ENCODE measurements around the gene UNC5A.

UNC5A gene

DNA sequence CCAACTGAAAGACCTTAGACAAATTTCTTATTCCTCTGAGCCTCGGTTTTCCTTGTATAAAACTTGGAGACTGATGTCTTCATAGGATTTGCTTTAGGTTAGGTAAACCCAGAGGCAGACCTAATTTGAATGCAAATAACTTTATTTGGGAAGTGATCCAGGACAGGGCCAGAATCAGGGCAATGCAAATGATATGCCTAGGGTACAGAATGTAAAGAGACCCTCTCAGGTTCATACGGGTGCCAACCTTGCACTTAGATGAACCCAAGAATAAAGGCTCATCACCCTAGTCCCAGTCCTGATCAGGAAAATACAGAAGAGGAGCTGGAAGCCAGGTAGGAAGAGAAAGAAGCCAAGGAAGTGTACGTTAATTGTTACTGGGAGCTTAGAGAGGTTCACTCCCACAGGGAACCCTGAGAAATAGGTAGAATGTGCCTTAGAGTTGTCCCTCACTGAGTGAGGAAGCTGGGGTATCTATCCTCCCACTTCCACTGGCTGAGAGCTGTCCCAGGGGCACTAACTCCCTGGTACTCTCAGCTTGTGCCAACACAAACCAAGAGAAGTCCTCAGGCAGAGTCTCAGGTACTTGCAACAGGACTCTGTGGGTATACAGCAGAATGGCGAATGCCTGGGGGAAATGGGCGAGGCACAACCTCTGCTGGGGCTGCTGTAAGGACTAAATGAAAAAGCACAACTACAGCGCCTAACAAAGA lies 91.9 kb downstream of the UNC5A start:
- no peak for TF ChIP-seq CTCF (conservative IDR thresholded peaks at IDR 0.05; ENCODE audit: low read length)
- no peak for DNase-seq (ENCODE audit: low read depth)

DNA sequence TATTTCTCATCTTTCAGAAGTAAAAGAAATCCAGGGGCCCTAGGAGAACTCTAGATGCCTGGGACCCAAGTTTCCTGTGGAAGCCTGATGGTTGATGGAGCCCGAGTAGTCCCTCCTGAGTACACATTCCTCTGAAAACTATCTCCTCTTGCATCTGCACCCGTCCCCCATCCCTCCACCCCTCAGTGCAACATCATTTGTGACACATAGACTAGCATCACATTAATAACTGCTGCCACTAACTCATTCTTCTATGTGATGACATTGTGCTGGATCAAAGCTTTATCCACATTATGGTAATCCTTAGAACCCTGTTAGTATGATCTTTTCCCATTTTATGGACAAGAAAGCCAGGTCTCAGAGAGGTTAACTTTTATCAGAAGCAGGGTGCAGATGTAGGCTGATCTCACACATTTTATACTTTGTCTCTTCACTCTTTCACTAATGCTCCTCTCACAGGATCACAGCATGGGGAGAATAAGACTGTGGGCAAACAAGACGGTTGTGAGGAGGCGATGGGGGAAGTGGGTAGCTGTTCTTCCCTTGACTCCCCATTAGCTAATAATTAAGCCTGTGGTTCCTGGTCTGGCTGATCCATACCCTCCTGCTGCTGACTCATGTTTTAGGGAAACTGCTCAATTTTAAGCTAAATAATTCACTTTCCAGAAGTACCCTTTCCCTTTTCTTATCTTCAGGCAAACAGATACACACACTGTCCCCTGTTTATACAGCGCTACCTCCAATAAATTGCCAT lies 92.7 kb downstream of the UNC5A start:
- no peak for TF ChIP-seq CTCF (conservative IDR thresholded peaks at IDR 0.05; ENCODE audit: low read length)
- H3K4me3 ChIP-seq (ENCODE audit: low read length) = no peak overlapping the region
- no peak for DNase-seq (ENCODE audit: low read depth)

More for the DNA sequence above, 91.9 kb downstream of the UNC5A start:
- no peak overlapping the region for H3K4me3 ChIP-seq (ENCODE audit: low read length)

- no peak for DNase-seq (ENCODE audit: low read depth)
- no peak overlapping the region for H3K4me3 ChIP-seq (ENCODE audit: low read length)
- no peak for TF ChIP-seq CTCF (conservative IDR thresholded peaks at IDR 0.05; ENCODE audit: low read length)
Observed at GRCh38 chr5:176904276-176904675, 93.9 kb downstream of the UNC5A start.

GRCh38 chr5:176906126-176906525 lies 95.8 kb downstream of the UNC5A start:
- no peak overlapping the region for H3K4me3 ChIP-seq (ENCODE audit: low read length)
- no peak for DNase-seq (ENCODE audit: low read depth)
- TF ChIP-seq CTCF (conservative IDR thresholded peaks at IDR 0.05; ENCODE audit: low read length) = no peak

DNA sequence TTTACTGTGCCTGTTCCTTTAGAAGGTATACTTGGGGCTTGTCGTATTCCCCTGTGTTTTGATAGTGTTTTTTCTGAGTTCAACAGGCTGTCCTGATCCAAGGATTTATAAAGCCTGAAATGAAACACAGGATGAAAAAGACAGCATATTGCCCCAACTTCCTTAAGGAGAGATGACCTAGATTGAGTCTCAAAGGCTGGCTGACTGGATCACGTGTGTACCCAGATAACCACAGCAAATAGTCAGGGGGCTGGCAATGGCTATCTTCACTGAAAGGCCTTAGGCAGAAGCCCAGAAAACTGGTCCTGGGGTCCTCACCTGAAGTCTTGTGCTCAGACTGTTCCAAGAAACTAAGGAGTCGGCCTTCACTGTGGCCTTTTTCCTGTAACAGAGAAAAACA lies 96.4 kb downstream of the UNC5A start:
- H3K4me3 ChIP-seq (ENCODE audit: low read length) = no peak overlapping the region
- DNase-seq (ENCODE audit: low read depth) = no peak
- TF ChIP-seq CTCF (conservative IDR thresholded peaks at IDR 0.05; ENCODE audit: low read length) = no peak

DNA sequence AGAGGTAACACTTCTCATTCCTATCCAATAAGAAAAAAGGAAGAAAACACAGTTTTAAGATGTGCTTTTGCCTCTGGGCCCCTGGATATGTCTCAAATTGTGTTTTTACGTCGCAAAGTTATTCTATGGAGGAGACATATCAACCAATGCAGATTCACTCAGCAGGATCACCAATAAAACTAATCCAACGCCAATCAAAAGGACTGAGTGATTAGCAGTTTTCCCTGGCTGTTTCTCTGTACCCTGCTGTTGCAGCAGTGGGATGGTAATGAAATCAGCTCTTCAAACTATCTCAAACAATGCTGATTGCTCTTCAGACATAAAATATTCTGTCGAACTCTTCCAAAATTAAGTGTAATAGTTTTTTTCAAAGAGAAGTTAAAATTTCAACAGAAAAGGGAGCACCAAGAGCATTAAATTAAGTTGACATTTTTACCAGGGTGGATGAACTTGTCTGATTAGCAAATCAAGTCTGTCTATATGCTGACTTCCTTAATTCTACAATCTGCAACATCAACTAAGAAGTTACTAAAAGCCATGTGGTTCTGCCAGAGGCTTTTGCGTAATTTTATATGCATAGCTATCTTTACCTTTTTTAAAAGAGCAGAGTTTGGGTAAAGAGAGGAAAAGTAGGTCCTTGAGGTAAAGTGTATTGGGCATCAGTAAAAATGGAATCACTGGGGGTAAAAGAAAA lies 98.5 kb downstream of the UNC5A start:
- no peak for DNase-seq (ENCODE audit: low read depth)
- no peak for TF ChIP-seq CTCF (conservative IDR thresholded peaks at IDR 0.05; ENCODE audit: low read length)
- no peak overlapping the region for H3K4me3 ChIP-seq (ENCODE audit: low read length)

All from AG10803 (cell line).